Measurements from ENCODE around the gene SELENOV.

GRCh38 chr19:39524495-39524894, 9.6 kb downstream of the SELENOV start:
- TF ChIP-seq CTCF (conservative IDR thresholded peaks at IDR 0.05 in 1 of 2, IDR thresholded peaks at IDR 0.05 in 1 of 2; ENCODE audit: extremely low read depth in 1 of 2, insufficient read depth in 1 of 2, low read depth in 1 of 2, low read length in 2 of 2) (no peak), EZH2 (IDR thresholded peaks at IDR 0.05; ENCODE audit: borderline replicate concordance, low read length) (no peak)

All from mammary epithelial cell (primary cell).